ENCODE data around the gene RETREG1.

DNA sequence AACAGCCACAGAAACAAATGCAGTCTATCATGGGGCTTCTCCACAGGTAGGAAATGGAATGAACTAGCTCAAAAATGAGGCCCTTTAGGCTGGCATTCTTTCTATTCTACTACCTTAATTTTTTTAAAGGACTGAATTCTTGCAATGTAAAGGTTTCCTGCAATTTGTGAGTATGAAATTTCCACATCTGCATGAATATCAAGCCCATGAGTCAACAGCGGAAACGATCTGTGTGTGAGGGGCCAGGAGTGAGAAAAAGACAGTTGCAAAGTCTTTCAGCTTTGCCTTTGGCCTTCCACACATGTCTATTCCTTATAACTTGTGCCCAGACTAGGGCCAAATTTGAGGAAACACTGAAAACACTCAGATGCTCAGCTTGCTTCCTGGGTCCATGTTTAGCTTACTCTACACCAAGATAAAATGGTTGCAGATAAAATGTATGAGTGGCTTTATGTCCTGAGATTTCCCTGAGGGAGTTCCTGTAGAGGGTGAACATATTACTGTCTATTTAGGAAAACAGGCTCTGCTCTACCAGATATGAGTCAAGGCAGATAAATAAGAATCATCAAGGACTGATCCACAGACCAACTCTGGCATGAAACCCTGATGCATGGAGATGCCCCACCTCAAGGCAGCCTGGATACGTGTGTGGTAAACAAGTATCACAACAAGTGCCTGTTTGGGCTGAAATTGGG is 46.5 kb downstream of the RETREG1 start:
- TF ChIP-seq, protein P1, sequence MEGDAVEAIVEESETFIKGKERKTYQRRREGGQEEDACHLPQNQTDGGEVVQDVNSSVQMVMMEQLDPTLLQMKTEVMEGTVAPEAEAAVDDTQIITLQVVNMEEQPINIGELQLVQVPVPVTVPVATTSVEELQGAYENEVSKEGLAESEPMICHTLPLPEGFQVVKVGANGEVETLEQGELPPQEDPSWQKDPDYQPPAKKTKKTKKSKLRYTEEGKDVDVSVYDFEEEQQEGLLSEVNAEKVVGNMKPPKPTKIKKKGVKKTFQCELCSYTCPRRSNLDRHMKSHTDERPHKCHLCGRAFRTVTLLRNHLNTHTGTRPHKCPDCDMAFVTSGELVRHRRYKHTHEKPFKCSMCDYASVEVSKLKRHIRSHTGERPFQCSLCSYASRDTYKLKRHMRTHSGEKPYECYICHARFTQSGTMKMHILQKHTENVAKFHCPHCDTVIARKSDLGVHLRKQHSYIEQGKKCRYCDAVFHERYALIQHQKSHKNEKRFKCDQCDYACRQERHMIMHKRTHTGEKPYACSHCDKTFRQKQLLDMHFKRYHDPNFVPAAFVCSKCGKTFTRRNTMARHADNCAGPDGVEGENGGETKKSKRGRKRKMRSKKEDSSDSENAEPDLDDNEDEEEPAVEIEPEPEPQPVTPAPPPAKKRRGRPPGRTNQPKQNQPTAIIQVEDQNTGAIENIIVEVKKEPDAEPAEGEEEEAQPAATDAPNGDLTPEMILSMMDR (IDR thresholded peaks at IDR 0.05; ENCODE audit: low read length): no peak
- no peak for TF ChIP-seq EZH2 (IDR thresholded peaks at IDR 0.05; ENCODE audit: borderline replicate concordance, low read length)
